Stimulated activated CD4-positive, alpha-beta T cell treated with anti-CD3 and anti-CD28 coated beads, Interleukin-15, amount 100 ng/mL, for 24 hours (primary cell): ENCODE measurements around the gene TJP3.

ENCODE experiments used
- DNase-seq: peaks from one replicate; pipeline ENCODE4 v3.0.0-alpha.2; 2020

Gene TJP3

DNA sequence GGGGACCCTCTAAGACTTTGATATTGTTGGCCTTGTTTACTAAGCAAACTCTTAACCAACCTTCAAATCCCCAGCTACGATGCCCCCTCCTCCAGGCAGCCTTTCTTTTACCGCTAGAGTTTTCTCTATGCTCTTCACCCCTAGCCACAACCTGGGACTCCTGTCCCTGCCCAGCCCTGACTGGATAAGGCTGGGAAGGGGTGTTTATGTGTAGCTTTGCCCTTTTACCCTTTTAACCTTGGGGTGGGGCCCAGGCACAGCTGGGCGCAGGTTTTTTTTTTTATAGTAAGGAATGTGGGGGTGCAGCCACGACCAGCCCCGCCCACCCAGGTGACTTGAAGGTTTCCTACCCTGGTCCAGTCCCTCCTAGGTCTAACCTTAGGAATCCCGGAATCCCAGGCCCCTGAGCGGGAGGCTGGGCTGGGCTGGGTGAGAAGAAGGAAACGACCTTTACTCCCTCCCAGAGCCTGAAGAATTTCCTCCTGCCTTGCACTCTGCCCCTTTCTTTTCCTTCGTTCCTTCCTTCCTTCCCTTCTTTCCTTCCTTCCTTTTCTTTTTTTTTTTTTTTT is 12.2 kb downstream of the TJP3 start:
- no peak for DNase-seq

DNA sequence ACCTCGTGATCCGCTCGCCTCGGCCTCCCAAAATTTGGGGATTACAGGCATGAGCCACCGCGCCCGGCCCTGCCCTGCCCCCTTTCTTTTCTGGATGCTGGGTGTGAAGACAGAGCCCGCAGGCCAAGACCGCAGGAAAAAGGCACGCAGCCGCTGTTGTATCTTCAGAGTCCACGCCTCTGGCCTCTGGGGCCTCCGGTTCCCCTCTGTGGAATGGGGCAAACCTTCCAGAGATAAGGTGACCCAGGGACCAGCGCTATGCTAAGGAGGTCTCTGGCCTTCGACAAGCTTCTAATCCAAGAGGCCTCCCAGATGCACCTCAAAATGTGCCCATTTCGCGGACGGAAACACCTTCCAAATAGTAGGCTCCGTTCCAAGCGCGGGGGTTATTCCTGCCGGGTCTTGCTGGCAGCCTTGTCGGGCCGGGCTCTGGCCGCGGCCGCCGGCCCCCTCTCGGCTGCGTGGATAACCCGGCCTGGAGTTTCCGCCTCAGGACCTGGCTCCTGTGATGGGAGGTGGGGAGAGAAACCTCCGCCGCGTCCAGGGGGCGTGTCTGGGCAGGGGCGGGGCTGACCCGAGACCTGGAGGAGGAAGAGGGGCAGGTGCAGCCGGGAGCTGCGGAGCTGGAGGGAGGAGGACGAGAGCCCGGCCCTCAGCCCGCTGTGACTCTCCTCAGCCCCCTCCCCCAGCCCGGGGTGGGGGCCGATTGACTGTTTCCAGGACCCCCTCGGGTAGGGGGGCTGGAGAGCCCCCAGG is 13.1 kb downstream of the TJP3 start:
- peak; percentile 92 for DNase-seq

DNA sequence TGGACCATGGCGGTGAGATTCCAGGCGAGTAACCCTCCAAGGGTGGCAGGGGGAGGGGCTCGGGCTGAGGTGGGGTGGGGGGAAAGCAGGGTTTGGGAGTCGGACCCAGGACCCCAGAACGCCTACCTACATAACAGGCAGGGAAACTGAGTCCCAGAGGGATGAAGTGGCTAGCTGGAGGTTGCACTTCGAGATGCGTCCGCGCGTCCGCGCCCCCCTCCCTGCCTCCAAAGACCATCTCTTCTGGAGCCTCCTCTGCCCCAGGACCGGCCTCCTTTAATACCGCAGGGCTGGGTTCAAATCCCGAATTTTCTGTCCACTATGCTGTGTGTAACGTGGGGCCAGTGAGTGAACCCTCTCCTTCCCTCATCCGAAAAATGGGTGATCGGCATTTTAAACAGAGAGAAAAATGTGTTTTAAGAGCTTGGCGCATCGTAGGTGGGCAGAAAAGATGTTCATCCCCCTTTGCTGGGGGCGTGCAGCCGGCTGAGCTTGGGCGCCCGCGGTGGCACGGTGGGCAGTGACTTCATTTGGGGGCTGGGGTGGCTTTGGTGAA is 13.8 kb downstream of the TJP3 start:
- no peak for DNase-seq

DNA sequence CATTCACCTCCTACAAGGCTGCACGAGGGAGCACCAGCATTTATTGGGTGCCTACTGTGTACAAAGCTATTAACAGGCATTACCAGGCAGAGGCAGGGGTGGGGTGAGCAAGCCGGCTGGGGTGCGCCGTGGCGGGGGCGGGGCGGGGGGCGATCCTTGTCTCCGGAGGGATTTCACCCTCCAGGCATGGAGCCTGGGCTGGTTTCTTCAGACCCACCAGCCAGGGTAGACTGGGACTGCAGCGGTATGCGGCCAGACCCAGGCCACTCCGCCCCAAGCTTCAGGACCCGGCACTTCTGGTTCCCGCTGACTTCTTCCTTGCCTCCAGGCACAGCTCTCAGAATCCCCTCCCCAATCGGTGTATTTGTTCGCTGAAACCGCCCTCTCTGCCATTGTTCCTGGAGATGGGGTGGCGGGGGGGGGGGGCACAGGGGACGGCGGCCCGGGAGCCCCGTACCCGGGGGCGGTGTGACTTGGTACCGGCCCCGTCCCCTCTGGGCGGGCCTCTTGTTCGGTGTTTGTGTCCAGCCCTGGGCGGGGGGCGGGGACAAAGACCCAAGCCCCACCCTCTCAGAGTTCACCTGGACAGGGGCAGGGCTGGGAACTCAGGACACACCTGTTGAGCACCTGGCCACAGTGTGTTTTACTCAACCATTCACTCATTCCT is 14.4 kb downstream of the TJP3 start:
- DNase-seq = no peak

DNA sequence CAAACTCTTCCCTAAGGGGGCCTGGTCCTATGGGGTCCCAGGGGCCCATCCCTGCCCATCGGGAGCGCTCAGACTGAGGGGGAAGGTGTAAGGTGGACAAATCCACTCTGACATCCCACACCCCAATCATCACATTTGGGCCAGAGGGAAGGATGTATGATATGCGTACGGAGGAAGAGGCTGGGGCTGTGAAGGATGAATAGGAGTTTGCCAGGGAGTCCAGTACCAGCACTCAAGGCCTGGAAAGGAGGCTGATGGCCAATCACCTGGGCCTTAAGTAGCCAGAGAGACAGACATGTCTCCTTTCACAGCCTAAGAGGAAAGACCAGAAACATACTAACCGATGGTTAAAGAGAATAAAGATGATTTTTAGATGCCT is 14.9 kb downstream of the TJP3 start:
- no peak for DNase-seq

DNA sequence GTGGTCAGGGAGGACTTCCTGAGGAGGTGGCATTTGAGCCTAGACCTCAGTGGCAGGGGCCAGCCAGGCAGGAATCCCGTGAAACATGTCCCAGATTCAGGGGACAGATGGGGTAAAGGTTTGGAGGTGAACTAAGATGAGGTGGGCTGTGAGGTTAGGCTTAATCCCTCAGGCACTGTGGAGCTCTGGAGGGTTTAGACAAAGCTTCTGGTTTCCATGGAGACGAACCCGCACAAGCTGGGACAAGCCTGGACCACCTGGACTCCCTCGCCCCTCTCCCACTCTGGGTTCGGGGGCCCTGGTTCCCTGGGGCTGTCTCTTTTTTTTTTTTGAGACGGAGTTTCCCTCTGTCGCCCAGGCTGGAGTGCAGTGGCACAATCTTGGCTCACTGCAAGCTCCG is 15.7 kb downstream of the TJP3 start:
- no peak for DNase-seq

DNA sequence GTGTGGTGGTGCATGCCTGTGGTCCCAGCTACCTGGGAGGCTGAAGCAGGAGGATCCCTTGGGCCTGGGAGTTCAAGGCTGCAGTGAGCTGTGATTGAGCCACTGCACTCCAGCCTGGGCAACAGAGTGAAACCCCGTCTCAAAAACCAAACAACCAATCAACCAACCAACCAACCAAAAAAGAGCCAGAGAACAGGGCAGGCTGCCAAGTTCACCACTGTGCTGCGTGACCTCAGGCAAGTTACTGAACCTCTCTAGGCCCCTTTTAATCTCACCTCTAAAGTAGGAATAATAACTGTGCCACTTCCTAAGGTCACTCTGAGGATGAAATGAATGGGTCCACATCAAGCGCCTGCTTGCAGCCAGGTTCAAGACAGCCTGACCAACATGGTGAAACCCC is 16.9 kb downstream of the TJP3 start:
- DNase-seq = no peak

DNA sequence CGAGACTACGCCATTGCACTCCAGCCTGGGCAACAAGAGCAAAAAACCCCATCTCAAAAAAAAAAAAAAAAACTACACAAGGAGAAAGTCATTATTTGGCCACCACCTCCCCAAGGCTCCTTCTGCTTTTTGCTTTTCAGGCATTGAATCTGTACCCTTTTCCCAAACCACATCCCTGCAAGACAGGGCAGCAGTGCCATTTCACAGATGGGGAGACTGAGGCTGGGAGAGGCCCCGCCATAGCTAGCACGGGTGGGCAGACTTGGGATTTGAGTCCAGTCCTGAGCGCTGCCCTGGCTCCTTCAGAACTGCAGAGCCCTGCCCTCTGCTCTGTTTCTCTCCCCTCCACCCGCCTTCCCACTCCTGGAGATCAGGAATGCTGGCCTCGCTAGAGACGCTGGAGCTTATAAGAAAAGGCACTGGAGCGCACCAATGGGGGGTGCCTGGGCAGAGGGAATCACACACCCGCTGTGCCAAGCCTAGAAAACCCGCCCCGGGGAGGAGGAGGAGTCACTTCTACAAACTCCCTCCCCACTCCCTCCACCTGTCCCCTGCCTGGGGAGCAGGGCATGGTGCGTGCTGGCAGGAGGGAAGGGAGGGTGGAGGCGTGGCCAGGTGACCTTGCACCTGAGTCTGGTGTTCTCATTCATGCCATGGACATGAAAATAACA is 17.6 kb downstream of the TJP3 start:
- no peak for DNase-seq

DNA sequence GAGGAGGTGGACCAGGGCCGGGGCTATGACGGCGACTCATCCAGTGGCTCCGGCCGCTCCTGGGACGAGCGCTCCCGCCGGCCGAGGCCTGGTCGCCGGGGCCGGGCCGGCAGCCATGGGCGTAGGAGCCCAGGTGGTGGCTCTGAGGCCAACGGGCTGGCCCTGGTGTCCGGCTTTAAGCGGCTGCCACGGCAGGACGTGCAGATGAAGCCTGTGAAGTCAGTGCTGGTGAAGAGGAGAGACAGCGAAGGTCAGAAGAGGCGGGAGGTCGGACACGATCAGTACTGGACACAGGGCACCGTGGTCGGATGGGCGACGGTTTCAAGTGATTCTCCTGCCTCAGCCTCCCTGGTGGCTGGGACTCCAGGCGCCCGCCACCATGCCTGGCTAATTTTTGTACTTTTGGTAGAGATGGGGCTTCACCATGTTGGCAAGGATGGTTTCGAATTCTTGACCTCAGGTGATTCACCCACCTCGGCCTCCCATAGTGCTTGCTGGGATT is 22.3 kb downstream of the TJP3 start:
- DNase-seq = no peak

DNA sequence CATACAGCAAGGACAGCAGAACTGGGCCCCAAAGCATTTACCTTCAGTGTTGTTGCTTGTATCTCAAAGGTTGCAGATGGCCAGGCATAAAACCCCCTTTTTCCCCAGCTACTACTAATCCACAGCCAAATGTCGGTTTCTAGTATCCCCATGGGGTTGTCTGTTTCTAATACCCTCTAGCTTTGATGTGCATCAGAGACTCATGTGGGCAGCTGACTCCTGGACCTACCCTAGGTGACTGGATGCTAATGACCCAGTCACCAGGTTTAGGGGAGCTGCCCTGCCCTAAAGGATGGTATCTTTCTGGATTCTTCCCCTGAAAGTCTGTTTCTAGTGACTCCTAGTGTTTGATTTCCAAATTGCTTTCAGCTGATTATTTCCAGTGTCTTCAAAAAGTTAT is 23.9 kb downstream of the TJP3 start:
- DNase-seq = no peak

DNA sequence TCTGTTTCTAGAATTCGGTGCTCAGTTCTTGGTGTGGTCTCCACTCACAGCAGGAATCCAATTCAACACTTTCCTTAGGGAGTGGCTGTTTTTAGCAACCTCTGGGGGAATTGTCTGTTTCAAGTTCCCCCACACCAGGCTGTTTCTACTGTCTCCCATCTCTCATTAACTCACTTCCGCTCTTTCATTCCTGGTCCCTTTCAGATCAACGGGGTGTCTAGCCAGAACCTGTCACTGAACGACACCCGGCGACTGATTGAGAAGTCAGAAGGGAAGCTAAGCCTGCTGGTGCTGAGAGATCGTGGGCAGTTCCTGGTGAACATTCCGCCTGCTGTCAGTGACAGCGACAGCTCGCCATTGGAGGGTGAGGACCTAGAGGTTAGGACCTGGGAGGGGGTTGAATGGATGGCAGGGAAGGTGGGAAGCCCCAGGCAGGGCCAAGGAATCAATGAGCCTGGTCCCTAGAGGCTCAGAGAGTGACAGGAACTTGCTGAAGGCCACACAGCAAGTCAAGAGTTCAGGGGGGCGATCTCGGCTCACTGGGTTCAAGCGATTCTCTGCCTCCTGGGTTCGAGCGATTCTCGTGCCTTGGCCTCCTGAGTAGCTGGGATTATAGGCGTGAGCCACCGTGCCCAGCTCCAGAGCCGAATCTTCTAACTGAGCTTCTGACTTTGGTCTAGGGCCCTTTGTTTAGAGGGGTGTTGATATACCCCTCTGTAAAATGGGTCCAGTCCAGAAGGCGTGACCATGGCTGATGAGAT is 25.5 kb downstream of the TJP3 start:
- no peak for DNase-seq

DNA sequence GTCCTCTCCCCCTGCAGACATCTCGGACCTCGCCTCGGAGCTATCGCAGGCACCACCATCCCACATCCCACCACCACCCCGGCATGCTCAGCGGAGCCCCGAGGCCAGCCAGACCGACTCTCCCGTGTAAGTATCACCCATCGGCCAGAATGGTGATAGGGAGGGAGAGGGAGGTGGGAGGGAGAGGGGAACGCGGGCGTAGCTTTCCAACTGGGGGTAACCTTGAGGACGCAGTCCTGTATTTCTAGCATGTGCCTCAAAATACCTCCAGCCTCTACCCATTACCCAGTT is 26.1 kb downstream of the TJP3 start:
- no peak for DNase-seq

DNA sequence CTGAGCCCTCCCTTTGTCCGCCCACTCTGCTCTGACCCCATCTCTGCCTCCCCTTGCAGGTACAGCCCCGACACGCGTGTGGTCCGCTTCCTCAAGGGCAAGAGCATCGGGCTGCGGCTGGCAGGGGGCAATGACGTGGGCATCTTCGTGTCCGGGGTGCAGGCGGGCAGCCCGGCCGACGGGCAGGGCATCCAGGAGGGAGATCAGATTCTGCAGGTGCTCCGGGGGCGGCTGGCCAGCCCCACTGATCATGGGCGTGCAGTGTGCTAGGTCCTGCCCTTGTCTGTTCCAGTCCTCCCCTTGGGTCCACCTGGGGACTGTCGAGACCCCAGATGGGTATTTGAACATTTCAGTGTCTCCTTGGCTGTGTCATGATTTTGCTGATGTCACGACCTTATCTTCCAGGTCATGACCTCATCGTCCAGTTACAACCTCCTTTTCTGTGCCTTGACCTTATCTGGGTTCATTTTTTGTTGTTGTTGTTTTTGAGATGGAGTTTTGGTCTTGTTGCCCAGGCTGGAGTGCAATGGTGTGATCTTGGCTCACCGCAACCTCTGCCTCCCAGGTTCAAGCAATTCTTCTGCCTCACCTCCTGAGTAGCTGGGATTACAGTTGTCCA is 28.0 kb downstream of the TJP3 start:
- DNase-seq = no peak

DNA sequence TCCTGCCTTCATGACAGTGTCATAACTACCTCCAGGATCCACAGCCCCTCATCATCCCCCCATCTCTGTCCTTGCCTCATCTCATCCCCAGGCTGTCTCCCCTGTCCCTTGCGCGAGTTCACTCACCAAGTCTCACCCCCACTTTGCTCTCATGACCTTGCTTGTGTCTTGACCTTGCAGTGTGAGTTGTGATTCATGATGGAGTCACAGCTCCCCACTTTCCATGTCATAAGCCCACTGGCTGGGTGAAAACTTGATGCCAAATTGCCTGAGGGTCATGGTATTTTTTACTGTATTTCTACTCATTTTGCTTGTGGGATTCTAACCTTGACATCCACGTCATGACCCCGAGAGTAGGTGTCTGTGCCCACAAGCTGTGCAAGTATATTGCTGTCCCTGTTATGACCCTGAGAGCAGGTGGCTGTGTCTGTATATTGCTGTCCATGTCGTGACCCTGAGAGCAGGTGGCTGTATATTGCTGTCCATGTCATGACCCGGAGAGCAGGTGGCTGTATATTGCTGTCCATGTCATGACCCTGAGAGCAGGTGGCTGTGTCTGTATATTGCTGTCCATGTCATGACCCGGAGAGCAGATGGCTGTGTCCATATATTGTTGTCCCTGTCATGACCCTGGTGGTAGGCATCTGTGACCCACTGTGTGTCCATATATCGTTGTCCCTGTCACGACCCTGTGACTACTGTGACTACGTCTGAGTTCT is 29.5 kb downstream of the TJP3 start:
- DNase-seq = no peak

DNA sequence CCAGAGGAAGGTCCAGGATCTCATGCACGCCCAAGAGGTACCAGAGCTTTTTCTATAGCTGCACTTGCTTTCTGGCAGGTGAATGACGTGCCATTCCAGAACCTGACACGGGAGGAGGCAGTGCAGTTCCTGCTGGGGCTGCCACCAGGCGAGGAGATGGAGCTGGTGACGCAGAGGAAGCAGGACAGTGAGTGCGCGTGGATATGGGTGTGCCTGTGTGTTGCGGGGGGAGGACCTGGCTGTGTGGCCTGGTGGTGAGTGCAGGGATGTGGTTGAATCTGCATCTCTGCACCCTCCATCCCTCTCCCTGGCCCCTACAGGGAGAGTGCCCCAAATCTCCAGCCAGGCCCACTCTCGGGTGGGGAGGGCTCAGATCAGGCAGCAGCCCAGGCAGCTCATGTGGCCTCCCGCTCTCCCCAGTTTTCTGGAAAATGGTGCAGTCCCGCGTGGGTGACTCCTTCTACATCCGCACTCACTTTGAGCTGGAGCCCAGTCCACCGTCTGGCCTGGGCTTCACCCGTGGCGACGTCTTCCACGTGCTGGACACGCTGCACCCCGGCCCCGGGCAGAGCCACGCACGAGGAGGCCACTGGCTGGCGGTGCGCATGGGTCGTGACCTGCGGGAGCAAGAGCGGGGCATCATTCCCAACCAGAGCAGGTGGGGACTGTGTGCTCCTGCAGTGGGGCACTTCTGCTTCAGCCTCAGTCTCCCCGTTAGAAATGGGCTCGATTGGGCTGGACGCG is 30.5 kb downstream of the TJP3 start:
- no peak for DNase-seq

DNA sequence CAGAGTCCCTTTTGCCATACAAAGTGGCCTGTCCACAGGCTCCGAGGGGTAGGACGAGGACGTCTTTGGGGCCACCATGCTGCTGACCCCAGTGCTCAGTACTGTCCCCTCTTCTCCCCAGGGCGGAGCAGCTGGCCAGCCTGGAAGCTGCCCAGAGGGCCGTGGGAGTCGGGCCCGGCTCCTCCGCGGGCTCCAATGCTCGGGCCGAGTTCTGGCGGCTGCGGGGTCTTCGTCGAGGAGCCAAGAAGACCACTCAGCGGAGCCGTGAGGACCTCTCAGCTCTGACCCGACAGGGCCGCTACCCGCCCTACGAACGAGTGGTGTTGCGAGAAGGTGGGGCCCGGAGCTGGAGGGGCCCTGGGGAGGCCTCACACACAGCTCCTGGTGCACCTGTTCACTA is 32.2 kb downstream of the TJP3 start:
- no peak for DNase-seq

DNA sequence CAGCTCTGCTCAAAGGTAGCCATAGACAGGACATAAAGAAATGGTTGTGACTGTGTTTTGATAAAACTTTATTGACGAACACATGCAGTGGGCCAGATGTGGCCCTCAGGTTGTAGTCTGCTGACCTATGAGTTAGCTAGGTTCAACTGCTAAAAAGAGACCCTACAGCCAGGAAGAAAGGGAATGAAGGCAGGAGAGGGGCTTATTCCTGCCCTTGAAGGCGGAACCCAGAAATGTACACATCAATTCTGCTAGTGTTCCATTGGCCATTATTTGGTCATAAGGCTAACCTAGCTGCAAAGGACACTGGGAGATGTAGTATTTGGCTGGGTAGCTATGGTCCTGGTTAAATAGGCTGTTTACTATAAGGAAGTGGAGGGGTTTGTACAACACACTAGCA is 35.3 kb downstream of the TJP3 start:
- DNase-seq = no peak

DNA sequence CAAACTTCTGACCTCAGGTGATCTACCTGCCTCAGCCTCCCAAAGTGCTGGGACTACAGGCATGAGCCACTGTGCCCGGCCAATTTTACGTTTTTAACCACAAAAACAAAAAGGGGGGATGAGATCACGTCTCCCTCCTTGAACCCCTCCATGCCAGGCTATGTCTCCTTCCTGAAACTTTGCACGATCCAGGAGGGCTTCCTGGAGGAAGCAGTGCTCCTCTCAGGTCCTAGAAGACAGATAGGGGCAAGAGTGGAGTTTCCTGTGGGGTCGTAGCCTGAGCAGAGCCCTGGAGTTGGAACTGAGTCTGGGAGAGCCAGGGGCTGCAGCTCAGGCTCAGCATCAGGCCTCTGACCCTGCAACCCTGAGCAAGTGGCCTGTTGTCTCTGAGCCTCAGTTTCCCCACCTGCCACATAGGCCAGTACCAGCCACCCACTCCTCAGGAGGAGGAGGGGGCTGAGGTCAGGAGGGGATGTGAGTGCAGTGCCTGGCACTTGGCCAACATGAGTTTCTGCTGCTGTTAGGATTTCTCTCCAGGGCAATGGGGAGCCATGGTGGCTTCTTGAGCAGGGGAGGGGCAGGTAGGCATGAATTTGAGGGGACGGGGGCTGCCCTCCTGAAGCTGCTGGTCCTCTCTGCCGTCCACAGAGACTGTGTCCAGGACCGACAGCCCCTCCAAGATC is 37.3 kb downstream of the TJP3 start:
- no peak for DNase-seq

DNA sequence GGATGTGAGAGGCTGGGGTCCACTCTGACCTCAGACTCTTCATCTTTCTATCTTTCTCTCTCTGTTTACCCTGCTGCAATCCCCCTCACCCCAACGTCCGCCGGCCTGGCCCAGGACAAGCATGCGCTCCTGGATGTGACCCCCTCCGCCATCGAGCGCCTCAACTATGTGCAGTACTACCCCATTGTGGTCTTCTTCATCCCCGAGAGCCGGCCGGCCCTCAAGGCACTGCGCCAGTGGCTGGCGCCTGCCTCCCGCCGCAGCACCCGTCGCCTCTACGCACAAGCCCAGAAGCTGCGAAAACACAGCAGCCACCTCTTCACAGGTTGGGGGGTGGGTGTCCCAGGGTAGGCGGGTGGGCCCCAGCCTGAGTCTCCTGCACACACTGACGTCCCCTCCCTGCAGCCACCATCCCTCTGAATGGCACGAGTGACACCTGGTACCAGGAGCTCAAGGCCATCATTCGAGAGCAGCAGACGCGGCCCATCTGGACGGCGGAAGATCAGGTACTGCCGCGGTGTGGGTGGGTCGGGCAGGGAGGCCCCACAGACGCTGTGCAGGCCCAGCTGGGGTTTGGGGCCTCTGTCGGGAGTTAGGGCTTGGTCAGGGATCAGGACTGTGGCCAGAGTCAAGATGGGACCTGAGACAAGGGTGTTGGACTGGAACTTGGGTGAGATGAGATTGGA is 38.3 kb downstream of the TJP3 start:
- DNase-seq = no peak

DNA sequence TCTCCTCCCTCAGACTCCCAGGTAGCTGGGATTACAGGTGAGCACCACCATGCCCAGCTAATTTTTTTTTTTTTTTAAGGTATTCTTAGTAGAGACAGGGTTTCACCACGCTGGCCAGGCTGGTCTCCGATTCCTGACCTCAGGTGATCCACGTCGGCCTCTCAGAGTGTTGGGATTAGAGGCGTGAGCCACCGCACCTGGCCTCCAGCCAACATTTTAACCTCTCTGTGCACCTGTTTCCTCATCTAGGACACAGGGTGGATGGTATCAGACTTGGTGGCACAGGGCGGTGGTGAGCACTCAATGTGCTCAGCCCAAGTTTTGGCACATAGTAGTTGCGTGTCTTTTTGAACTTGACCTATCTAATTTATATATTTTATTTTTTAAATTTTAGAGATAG is 40.8 kb downstream of the TJP3 start:
- DNase-seq = no peak
